ENCODE measurements around the gene SLC22A2.

DNA sequence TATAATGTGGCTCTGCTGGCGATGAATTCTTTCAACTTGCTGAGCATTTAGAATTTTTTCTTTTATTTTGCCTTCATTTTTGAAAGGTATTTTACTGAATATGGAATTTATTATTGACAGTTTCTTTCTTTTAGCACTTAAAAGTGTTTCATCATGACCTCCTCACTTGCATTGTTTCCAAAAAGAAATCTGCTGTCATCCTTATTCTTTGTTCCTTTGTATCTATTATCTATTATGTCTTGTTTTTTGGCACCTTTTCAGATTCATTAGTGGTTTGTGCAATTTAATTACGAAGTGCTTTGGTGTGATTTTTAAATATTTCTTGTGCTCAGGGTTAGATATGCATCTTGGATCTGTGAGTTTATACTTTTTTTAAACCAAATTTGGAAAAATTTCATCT, 26.0 kb upstream of the SLC22A2 start:
- TF ChIP-seq POLR2AphosphoS5 (IDR thresholded peaks at IDR 0.05; ENCODE audit: insufficient read depth, low read depth, low read length) (no peak), CTCF (IDR thresholded peaks at IDR 0.05; ENCODE audit: extremely low read depth in 1 of 2, insufficient read depth in 1 of 2, low read depth in 1 of 2, low read length in 2 of 2) (no peak), EZH2 (IDR thresholded peaks at IDR 0.05; ENCODE audit: borderline replicate concordance, low read depth, low read length, severe bottlenecking) (no peak), MYC (IDR thresholded peaks at IDR 0.05; ENCODE audit: low read depth, low read length) (no peak), POLR2A (IDR thresholded peaks at IDR 0.05; ENCODE audit: low read depth, low read length) (no peak)

All from endothelial cell of umbilical vein (primary cell).